HG03457 (cell line): ENCODE data around the gene AGFG2.
A peak's percentile ranks its signal among the peaks of the same experiment; 100 is the strongest.
"Not testable (repeated sequence)": the region's sequence is repeated elsewhere in the genome, so short reads cannot be mapped to it uniquely, and the experiment has no call there.

Source experiments
- ATAC-seq: cut with Tn5 transposase; IDR thresholded peaks from one replicate; pipeline ENCODE4 v1.9.1; 2021; ENCODE audit warnings: moderate number of reproducible peaks; ENCODE audit not compliant: unreplicated experiment

The AGFG2 gene, protein sequence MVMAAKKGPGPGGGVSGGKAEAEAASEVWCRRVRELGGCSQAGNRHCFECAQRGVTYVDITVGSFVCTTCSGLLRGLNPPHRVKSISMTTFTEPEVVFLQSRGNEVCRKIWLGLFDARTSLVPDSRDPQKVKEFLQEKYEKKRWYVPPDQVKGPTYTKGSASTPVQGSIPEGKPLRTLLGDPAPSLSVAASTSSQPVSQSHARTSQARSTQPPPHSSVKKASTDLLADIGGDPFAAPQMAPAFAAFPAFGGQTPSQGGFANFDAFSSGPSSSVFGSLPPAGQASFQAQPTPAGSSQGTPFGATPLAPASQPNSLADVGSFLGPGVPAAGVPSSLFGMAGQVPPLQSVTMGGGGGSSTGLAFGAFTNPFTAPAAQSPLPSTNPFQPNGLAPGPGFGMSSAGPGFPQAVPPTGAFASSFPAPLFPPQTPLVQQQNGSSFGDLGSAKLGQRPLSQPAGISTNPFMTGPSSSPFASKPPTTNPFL

DNA sequence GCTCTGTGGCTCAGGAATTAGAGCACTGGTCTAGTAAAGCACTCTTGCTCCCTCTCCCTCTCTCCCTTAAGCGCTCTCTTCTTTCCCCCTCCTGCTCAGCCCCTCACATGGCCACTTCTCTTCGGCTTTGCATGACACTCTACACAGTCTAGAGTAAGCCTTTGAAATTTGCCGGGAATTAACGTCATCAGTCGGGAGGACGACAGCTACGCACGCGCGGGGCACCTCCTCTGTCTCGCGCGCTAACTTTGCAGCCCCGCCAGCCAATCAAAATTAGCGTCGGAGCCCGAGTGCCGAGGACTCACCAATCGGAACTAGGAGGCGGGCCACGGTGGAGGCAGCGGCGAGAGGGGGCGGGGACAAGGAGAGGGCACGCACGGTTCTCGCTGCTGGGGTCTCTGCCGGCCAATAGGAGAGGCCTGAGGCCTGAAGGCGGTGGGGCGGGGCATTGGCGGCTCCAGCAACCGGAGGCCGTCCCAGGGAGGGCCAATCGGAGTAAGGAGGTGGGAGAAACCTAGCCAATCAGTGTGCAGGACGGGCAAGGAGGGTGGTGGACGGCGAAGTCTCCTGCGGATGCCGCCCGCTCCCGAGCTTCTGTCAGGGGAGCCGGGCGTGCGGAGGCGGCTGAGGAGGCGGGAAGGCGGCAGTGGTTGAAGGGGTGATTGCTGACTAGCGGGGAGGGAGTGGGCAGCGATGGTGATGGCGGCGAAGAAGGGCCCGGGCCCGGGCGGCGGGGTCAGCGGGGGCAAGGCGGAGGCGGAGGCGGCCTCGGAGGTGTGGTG is at the start of gene AGFG2:
Gene AGFG2 (plus strand): TSS at position 550 of the 782 bp plus-strand sequence. CDS start 144 bp downstream, at position 694.
- peak; percentile 92 for ATAC-seq

DNA sequence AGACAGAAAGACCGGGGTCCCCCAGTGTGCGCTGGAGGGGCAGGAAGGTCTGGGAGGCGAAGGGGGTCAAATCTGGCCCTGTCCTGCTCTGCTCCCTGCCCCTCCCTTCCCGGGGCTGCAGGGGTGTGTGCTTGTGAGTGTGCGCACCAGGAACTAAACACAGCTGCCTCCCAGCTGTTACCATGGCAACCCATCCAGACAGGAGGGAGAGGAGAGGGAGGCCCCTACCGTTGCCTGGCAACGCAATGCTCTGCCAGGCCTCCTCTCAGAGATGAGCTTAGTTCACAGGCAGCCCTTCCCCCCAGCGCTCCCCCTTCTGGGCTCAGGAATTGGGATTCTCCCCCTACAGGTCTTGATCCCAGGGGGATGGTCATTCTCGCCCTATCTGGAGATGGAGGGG is 49.2 kb upstream of the AGFG2 start:
- ATAC-seq = no peak

DNA sequence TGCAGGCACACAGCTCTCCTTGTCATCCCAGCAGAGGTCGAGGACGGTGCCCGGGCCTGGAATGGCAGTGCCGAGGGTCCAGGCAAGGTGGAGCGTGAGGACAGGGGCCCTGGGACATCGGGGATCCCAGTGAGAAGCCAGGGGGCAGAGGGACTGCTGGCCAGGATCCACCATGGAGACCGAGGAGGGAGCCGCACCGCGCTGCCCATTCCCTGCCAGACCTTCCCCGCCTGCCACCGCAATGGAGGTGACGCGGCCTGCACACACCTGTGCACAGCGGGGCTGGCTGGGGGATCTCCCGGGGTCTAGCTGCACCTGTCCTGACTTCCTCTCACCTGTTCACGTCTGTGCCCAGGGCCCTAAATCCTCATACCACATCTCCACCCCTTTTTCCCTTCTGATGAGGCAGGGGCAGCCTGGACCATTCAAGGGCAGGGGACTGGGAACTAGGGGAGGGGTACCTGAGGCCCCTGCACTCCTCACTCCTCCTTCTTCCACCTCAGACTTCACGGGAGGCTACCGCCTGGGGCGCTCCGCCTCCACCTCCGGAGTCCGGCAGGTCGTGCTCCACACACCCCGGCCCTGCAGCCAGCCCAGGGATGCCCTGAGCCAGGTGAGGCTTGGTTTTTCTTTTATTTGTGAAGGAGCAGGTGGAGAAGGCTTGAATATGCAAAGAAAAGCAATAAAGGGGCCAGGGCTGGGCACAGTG is 48.4 kb upstream of the AGFG2 start:
- ATAC-seq = no peak

DNA sequence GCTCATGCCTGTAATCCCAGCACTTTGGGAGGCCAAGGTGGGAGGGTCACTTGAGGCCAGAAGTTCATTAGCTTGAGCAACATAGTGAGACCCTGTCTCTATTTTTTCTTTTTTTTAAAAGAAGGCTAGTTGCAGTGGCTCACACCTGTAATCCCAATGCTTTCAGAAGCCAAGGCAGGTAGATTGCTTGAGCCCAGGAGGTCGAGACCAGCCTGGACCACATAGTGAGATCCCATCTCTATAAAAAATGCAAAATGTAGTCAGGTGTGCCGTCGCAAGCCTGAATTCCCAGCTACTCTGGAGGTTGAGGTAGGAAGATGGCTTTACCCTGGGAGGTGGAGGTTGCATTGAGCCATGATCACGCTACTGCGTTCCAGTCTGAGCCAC is 47.8 kb upstream of the AGFG2 start:
- ATAC-seq = no peak

DNA sequence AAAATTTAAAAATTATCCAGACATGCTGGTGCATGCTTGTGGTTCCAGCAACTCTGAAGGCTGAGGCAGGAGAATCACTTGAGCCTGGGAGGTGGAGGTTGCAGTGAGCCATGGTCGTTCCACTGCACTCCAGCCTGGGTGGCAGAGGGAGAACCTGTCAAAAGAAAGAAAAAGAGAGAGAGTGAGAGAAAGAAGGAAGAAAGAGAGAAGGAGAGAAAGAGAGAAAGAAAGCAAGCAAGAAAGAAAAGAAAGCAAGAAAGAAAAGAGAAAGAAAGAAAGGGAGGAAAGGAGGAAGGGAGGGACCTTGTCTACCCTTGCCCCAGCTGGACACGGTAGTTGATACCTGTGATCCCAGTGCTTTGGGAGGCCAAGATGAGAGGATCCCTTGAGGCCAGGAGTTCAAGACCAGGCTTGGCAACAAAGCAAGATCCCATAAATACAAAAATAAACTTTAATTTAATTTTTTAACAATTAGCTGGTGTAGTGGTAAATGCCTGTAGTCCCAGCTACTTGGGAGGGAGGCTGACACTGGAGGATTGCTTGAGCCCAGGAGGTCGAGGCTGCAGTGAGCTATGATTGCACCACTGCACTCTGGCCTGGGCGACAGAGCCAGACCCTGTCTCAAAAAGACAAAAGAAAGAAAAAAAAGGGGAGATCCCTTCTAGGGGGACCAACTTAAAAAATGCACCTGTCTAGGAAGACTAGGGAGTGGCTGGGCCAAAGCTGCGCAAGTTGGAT is 46.1 kb upstream of the AGFG2 start:
- no peak for ATAC-seq

DNA sequence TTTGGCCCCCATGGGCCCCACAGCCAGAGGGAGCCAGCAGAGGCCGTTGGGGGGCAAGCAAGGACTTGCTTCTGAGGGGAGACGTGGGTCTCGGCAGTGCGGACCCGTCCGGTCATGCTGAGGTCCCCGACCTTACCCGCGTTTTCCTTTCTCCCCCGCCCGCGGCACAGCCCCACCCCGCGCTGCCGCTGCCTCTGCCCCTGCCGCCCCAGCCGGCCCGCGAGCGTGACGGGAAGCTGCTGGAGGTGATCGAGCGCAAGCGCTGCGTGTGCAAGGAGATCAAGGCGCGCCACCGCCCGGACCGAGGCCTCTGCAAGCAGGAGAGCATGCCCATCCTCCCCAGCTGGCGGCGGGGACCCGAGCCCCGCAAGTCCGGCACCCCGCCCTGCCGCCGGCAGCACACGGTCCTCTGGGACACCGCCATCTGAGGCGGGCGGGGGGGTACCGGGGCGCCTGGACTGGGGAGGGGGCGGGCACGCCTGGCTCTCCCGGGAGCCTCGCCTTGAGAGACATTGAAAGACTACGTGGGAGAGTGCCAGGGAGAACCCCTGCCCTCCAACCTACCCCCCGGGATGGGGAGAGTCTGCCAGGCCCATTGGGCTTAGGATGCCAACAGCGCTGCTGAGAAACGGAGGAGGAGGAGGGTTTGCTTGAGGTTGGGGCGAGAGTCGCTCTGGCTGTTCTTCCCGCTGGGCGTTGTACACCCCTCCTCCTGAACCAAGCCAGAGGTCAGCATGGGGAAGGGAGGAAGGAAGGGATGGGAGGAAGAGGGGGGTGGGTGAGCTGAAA is 45.3 kb upstream of the AGFG2 start:
- ATAC-seq = no peak

DNA sequence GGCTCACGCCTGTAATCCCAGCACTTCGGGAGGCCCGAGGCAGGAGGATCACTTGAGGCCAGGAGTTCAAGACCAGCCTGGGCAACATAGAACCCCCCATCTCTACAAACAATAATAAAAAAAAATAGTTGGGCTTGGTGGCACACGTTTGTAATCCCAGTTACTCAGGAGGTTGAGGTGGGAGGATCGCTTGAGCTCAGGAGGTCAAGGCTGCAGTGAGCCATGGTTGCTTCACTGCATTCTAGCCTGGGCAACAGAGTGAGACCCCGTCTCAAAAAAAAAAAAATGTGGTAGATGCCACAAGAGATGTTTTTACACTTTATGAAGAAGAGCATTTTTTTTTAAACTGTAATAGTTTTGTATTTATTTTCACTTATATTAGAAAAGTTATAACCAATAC is 42.5 kb upstream of the AGFG2 start:
- ATAC-seq = no peak

DNA sequence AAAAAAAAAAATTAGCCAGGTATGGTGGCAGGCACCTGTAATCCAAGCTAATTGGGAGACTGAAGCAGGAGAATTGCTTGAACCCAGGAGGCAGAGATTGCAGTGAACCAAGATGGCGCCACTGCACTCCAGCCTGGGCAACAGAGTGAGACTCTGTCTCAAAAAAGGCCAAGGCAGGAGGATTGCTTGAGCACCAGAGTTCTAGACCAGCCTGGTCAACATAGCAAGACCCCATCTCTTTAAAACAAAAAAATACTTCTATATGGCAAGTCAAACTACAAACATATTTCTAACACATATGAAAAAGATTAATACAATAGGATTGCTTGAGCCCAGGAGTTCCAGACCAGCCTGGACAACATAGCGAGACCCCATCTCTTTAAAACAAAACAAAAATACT is 38.3 kb upstream of the AGFG2 start:
- not testable (repeated sequence) for ATAC-seq

DNA sequence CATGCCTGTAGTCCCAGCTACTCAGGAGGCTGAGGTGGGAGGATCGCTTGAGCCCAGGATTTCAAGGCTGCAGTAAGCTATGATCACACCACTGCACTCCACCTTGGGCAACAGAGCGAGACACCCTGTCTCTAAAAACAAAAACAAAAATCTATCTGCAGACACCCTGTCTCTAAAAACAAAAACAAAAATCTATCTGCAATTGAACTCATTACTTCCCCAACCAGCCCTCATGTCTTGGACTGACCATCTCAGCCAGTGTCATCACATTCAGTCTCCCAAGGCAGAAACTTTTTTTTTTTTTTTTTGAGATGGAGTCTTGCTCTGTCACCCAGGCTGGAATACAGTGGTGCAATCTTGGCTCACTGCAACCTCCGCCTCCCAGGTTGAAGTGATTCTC is 35.0 kb upstream of the AGFG2 start:
- not testable (repeated sequence) for ATAC-seq

DNA sequence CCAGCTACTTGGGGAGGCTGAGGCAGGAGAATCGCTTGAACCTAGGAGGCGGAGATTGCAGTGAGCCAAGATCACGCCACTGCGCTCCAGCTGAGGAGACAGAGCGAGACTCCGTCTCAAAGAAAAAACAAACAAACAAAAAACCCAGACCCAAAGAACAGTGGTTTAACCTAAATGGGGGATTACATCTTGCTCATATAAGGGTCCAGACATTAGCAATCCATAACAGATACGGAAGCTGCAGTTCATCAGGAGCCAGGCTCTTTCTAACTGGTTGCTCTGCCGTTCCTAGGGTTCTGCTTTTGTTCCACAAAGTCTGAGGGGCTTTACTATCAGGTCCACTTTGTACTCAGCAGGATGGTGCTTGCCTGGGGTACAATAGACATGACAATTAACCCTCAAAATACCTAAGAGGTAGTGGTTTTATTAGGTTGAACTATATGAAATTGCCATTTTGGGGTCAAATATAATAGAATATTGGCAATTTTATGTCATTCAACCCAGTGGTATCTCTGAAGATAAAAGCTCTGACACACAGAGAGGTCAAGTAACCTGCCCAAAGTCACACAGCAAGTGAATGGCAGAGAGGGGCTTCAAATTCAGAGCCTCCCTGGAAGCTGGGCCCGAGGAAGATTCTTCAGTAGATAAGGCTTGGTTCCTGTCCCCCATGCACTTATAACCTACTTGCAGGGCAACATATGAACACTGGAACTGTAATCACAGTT is 34.0 kb upstream of the AGFG2 start:
- no peak for ATAC-seq

DNA sequence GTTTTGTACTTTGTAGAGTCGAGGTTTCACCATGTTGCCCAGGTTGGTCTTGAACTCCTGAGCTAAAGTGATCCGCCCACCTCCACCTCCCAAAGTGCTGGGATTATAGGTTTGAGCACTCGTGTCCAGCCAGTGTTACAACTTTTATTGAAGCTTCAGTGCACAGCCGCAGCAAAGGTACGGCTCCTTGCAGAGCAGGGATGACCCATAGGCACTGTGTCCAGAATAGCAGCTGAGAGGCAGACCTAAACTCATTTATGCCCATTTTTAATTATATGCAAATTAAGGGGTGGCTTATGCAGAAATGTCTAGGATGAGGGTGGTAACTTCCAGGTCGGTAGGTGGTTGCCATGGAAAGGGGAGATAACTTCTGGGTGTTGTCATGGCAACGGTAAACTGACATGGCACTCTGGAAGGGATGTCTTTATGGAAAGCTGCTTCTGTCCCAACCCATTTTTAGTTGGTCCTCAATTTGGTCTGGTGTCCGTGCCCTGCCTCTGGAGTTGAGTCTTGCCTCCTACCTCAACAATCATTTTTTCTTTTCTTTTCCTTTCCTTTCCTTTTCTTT is 32.6 kb upstream of the AGFG2 start:
- ATAC-seq = no peak

DNA sequence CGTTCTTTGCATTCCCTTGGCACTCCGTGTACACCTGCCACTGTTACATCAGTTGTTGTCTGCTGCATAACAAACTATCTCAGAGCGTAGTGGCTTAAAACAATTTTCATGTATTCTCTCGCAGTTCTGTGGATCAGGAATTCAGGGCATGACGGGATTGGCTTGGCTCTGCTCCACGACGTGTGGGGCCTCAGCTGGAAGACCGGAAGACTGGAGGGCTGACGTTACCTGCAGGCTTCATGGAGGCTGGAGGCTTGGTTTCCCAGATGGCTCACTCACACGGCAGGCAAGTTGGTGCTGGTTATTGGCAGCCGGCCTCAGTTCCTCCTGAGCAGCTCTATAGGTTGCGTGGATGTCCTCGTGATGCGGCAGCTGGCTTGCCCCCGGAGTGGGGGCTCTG is 29.8 kb upstream of the AGFG2 start:
- no peak for ATAC-seq

DNA sequence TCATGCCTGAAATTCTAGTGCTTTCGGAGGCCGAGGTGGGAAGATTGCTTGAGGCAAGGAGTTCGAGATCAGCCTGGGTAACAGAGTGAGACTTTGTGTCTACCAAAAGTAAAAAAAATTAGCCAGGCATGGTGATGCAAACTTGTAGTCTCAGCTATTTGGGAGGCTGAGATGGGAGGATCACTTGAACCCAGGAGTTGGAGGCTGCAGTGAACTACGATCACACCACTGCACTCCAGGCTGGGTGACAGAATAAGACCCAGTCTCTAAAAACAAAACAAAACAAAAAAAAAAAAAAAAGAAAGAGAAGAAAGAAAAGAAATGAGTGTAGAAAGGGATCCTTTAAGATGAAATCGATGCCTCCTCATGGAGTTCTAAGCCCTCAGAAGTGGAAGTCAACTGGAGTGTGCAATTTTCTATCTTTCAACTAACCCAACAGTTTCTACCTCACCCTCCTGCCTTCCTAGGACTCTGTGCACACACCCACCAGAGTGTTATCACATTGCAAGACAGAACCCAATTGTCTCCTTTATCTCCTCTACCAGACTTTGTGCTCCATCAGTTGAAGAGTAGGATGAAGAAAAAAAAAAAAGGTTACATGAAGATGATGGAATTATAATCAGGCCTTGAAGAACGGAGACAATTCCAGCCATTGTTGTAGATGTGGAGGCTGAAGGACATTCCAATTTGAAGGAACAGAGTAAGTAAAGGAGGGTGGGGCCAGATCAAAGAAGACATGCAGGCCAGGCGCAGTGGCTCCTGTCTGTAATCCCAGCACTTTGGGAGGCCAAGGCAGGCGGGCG is 28.4 kb upstream of the AGFG2 start:
- ATAC-seq = no peak

DNA sequence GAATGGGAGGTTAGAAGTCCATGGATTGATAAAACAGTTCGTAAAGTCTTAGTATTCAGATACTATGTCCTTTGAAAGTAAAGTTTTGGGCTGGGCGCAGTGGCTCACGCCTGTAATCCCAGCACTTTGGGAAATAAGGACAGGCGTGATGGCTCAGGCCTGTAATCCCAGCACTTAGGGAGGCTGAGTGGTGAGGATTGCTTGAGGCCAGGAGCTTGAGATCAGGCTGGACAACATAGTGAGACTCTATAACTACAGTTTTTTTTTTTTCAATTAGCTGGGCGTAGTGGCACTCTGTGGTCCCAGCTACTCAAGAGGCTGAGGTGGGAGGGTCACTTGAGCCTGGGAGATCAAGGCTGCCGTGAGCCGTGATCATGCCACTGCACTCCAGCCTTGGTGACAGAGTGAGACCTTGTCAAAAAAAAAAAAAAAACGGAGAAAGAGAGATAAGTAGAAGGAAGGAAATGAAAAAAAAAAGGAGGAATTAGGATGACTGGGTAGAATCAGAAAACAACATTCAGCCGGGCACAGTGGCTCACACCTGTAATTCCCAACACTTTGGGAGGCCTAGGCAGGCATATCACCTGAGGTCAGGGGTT is 25.7 kb upstream of the AGFG2 start:
- ATAC-seq = no peak

DNA sequence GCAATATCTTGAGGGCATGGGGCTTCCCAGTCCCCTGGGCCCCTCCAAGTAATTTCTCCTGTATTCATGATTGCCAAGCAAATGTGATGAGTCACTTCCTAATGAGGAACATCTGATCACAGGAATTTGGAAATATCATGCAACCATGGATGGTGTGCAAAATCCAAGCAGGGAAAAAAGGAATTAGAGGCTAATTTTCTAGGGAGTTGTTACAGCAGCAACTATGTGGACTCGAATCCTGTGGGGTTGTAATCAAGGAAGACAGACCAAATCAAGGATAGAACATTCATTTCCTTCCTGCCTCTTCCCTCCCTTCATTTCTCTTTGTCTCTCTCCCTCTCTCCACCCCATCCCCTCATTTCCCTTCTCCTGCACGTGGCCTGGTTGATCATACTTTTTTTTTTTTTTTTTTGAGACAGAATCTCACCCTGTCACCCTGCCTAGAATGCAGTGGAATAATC is 23.9 kb upstream of the AGFG2 start:
- ATAC-seq = no peak

DNA sequence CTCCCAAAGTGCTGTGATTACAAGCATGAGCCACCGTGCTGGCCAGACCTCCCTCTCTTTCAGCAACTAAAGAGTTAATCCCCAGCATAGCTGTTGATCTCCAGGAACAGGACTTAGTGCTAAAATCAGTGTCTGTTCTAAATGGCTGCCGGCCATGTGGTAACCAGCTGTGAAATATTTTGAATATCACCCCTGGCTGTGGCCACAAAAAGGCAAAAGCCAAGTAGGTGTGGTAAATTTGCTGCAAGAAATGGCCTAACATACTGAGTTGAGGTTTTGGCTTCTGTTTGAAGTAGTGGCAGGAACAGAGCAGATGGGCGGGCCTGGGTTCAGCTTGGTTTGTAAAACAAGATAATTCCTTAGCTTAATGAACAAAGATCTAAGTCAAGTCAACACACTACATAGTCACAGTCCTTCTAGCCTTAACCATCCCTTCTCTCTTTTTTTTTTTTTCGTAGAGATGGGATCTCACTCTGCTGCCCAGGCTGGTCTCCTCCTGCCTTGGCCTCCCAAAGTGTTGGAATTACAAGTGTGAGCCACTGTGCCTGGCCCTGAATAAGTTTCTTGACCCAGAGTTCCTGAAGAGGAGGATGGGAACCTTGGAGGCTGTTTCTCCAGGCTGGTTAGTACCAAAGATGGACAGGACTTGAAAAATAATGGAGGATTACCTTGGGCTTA is 22.7 kb upstream of the AGFG2 start:
- no peak for ATAC-seq

DNA sequence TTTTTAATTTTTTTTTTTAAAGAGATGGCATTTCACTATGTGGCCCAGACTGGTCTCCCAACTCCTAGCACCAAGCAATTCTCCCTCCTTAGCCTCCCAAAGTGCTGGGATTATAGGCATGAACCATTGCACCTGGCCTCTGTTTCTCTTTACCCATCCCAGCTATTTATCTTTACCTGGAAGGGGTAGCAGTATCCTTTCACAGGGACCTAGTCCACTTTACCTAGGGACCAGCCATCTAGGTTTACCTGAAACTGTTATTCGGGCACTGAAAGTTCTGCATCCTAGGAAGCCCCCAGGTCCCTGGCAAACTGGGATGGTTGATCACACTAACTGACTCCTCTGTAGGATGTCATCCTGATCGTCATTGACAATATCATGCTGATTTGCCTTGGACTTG is 21.7 kb upstream of the AGFG2 start:
- ATAC-seq = no peak
